ENCODE data around the gene TRPM2.
A peak's percentile ranks its signal among the peaks of the same experiment; 100 is the strongest.
"Not testable (repeated sequence)": the region's sequence is repeated elsewhere in the genome, so short reads cannot be mapped to it uniquely, and the experiment has no call there.

Gene TRPM2

DNA sequence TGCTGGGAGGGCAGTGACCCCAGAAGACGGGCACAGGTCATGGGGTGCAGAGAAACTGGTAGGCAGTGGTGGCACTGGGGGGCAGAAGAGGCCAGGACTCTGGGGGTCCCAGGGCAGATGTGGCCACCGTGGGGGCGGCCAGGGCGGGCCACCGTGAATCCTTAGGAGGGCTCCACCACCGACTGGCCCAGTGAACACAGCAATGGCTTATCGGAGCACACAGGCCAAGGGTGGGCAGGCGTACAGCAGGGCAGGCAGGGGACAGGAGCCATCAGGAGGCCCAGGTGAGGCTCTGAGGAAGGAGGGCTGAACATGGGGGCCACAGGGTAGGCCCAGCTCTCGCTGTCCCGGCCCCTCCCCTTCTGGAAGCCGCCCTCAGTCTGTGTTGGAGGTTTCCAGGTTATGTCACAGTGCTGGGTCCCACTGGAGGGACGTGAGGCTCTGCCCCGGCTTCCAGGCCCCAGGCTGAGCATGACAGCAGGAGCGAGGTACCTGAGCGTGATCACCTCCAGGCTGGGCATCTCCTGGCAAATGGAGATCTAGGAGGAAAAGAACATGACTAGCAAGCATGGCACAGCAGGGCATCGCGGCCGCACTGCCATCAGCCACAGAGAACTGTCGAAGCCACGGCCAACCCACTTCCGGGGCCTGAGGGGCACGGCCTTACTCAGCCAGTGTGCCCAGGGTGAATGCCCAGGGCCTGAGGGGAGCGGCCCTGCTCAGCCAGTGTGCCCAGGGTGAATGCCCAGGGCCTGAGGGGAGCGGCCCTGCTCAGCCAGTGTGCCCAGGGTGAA, 18.0 kb upstream of the TRPM2 start:
- DNase-seq (ENCODE audit: low spot score): no peak

DNA sequence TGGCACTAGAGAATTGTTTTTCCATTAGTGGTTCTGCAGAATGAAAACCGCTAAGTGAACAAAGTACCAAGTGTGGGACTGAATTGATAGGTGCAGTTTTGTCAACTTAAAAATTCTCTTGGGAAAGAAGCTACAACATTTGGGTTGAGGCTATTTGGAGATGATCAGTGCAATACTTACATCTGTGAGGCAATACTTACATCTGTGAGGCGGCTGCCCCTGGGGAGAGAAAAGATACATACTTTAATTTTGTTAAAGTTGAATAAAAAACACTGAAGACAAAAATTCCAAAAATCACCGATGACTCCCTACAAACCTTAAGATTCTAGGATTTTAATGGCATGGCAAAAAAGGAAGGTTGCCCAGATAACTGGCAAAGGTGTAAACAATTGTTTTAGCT, 16.0 kb upstream of the TRPM2 start:
- DNase-seq (ENCODE audit: low spot score): no peak

- DNase-seq (ENCODE audit: low spot score): peak; percentile 69
These were observed 15.2 kb upstream of the TRPM2 start for GRCh38 chr21:44337941-44338895.

- DNase-seq (ENCODE audit: low spot score): peak; percentile 99
These were observed 14.2 kb upstream of the TRPM2 start, which contains the start of gene CFAP410 for GRCh38 chr21:44338971-44339910. TSS of gene CFAP410 (minus strand) at chr21:44339390. CDS start at chr21:44339194, 196 bp downstream.

DNA sequence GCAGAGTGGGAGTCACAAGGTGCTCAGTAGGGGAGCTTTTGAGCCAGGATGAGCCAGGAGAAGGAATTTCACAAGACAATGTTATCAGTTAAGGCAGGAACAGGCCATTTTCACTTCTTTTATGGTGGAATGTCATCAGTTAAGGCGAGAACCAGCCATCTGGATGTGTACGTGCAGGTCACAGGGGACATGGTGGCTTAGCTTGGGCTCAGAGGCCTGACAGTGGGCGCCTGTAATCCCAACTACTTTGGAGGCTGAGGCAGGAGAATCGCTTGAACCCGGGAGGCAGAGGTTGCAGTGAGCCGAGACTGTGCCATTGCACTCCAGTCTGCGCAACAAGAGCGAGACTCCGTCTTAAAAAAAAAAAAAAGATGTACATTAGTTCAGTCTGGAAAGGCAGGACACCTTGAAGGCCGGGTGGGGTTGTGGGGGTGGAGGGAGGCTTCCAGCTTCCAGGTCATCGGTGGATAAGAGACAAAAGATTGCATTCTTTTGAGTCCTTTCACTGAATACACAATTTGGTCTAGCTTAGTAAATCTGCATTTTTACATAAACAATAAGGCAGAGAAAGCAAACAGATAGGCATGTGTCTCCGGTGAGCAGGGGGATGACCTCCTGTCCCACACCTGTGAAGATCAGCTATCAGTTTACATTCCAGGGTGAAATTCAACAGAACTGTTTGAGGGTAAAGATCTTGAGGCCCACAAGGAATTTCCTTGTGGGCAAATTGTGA, 11.5 kb upstream of the TRPM2 start:
- DNase-seq (ENCODE audit: low spot score): not testable (repeated sequence)

DNA sequence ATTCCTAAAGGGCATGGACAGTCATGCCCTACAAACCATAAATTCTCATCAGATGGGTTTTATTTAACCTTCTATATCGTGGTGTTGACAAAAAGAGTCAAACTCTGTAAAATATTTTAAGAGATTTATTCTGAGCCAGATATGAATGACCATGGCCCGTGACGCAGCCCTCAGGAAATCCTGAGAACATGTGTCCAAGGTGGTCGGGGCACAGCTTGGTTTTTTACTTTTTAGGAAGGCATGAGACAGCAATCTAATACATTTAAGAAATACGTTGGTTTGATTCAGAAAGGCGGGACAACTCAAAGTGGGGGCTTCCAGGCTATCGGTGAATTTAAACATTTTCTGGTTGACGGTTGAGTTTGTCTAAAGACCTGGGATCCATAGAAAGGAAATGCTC, 10.4 kb upstream of the TRPM2 start:
- not testable (repeated sequence) for DNase-seq (ENCODE audit: low spot score)

- no peak for DNase-seq (ENCODE audit: low spot score)
These were observed 8.8 kb upstream of the TRPM2 start for GRCh38 chr21:44344541-44345183.

DNA sequence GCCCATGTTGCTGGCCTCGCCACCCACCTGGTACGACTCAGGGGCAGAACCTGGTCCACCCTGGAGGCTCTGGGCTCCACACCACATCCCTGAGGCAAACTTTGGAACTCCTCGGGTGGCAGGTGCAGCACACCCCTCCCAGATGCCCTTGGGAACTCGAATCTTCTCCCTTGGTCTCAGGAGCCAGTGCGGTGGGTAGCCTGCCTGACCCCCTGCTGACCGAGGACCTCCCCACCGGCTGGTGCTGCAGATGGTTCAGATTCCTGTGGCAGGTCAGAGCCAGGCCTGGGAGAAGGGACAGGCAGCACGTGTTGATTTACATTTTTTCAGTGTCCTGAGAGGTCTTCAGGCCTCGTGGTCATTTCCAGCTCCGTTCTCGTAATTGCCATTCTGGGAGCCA, 7.9 kb upstream of the TRPM2 start:
- DNase-seq (ENCODE audit: low spot score): no peak

DNA sequence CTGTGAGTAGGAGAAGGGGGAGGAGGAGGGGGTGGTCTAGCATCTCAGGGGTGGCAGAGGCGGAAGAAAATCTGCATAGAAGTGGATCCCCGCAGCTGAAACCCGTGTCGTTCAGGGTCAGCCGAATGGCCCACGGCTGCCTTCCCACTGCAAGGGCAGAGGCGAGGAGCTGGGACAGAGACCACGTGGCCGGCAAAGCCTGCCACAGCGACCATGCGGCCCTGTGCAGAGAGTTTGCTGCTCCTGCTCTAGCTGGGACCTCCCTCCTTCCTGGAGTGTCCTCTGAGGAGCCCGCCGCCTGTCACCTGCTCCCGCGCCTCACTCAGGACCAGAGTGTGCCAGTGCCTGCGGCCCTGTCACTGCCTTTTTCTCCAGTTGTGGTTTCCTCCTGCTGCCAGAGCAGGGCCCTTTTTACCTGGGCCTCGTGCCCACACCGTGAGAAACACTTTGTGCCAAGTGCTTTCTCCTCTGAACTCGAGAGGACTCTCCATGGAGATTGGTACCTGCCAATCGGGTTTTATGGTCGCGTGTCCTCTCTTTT, 5.4 kb upstream of the TRPM2 start:
- no peak for DNase-seq (ENCODE audit: low spot score)

DNA sequence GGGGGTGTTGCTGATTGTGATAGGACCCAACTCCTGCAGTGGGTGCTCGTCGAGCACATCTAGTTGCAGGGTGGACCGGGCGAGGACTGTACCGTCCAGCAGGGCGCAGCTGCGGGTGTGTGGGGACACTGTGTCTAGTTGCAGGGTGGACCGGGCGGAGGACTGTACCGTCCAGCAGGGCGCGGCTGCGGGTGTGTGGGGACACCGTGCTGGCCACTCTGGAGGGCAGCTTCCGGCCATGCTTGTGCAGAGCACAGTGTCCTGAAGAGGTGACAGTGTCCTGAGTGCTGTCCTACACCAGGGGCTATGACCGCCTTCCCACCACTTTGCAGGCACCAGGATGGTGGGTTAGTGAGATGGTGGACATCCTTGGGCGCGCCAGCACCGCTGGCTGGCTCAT, 4.6 kb upstream of the TRPM2 start:
- DNase-seq (ENCODE audit: low spot score): no peak

DNA sequence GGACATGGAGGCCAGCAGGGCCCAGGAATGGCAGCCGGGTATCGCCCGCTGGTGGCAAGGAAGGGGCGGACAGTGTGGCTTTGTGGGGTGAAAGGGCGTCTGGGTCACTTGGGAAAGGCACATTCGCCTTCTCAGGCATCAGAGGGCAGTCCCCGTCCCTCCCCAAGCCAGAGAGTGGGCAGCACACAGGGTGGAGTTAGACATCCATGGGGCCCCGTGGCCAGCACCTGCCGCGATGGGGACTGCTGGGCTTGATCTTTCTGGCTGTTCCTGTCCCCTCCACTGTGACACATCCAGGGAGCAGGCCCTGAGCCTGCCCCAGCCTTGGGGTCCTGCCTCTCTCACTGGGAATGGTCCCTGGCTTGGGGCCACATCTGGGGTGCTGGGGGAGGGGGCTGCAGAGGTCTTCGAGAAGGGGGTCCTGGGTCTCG, 4.0 kb upstream of the TRPM2 start:
- DNase-seq (ENCODE audit: low spot score): no peak

DNA sequence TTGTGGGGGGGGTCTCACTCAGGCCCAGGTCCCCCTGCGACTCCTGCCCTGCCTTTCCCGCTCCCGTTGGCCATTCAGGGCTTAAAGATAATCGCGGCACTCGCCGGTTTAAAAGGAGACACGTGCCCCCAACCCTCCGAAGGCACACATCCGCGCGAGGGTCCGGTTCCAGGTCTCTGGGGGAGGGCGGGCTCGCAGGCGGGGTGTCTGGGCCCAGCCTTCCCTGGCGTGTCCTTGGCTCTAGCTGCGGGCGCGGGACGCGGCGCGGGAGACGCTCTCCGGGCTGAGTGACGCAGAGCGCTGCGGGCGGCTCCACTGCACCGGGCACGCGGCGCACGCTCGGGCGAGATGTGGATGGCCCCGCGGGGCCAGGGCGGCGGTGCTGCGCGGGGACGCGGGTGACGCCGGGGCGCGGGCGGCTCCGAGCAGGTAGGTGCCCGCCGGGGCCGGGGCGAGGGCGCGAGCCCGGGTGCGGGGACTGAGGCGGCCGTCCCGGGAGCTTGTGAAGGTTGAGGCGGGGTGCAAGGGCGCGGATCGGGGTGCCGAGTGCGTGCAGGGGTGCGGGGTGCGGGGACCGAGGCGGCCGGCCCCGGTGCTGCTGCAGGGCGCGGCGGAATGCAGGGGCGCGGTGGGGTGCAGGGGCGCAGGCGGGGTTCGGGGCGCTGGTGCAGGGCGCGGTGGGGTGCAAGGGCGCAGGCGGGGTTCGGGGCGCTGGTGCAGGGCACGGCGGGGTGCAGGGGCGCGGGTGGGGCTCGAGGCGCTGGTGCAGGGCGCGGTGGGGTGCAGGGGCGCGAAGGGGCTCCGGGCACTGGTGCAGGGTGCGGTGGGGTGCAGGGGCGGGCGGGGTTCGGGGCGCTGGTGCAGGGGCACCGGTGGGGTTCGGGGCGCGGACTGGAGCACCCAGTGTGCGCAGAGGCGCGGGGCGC, 3.3 kb upstream of the TRPM2 start:
- no peak for DNase-seq (ENCODE audit: low spot score)

- no peak for DNase-seq (ENCODE audit: low spot score)
These were observed 2.5 kb upstream of the TRPM2 start for GRCh38 chr21:44350773-44351481.

DNA sequence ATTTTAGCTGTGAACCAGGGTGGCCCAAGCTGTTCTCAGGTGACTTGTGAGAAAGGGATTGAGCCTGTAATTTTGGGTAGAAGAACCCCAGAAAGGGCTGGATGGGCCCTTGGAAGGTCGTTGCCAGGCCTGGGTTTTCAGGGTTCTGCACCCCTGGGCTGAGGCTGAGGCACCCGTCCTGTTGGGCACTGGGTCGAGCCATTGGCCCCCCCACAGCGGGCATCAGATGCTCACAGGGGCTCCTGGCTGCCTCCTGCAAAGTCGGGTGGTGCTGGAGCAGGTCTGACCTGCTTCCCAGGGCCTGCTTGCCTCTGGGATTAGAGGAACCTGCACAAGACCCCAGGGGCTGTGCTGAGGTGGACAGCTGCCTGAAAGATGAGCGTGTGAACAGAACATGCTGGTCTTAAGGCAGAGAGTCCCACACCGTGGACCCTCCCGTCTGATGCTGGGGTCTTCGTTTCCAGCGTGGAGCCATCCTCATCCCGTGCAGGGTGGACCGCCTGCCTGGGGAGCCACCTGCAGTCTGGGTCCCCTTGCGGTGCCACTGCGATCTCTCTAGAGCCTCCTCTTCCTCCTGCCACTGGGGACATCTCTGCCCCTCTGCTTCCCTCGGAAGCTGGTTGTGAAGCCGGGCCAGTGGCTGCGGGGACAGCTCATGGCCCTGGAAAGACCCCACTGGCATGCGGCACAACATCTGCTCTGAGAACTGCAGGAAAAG, 1.7 kb upstream of the TRPM2 start:
- DNase-seq (ENCODE audit: low spot score): no peak

GRCh38 chr21:44352253-44352860, 1.1 kb upstream of the TRPM2 start:
- DNase-seq (ENCODE audit: low spot score): no peak

- DNase-seq (ENCODE audit: low spot score): no peak
These were observed 582 bp downstream of the TRPM2 start for GRCh38 chr21:44354001-44354405.

All from GM03348 (cell line).